Osteoblast (primary cell): ENCODE data around the gene SMPD3. TPM values are rescaled to one million over a fixed set of nuclear protein-coding genes. Genes with fewer than 3 reads are reported as not detected.

Experiments
- DNase-seq: peaks from one replicate; pipeline ENCODE4 v3.0.0; 2011; ENCODE audit warnings: low spot score, mixed read lengths; ENCODE audit not compliant: insufficient read length; ENCODE audit errors: missing footprints
- H2AFZ ChIP-seq: 2 replicates; pipeline ENCODE4 v1.6.0; 2011; ENCODE audit warnings: mild to moderate bottlenecking, low read length
- H3K27ac ChIP-seq: 2 replicates; pipeline ENCODE4 v1.5.1; 2011; ENCODE audit warnings: mild to moderate bottlenecking, low read depth, low read length, moderate library complexity
- H3K27me3 ChIP-seq: 2 replicates; pipeline ENCODE4 v1.6.0; 2012; ENCODE audit warnings: mild to moderate bottlenecking, control low read depth, inconsistent platforms, low read length, moderate library complexity; ENCODE audit not compliant: insufficient read depth
- H3K36me3 ChIP-seq: 2 replicates; pipeline ENCODE4 v1.5.1; 2011; ENCODE audit warnings: mild to moderate bottlenecking, low read length, control low read depth, moderate library complexity; ENCODE audit not compliant: insufficient read depth
- H3K4me1 ChIP-seq: 2 replicates; pipeline ENCODE4 v1.5.1; 2011; ENCODE audit warnings: mild to moderate bottlenecking, low read length, control low read depth, moderate library complexity; ENCODE audit not compliant: insufficient read depth
- H3K4me2 ChIP-seq: 2 replicates; pipeline ENCODE4 v1.6.0; 2011; ENCODE audit warnings: mild to moderate bottlenecking, low read length; ENCODE audit not compliant: insufficient read depth
- H3K4me3 ChIP-seq: fragments of 200-600 bp; sonication (generic); 3 replicates; pipeline ENCODE4 v1.5.1; 2012; ENCODE audit warnings: mild to moderate bottlenecking, low read length, inconsistent platforms; ENCODE audit not compliant: insufficient read depth
- H3K79me2 ChIP-seq: 2 replicates; pipeline ENCODE4 v1.6.0; 2012; ENCODE audit warnings: mild to moderate bottlenecking, low read length, control low read depth, inconsistent platforms; ENCODE audit not compliant: insufficient read depth
- H3K9me3 ChIP-seq: 2 replicates; pipeline ENCODE4 v1.5.1; 2011; ENCODE audit warnings: low read depth, low read length, control low read depth
- H4K20me1 ChIP-seq: 2 replicates; pipeline ENCODE4 v1.6.0; 2012; ENCODE audit warnings: mild to moderate bottlenecking, low read length, control low read depth; ENCODE audit not compliant: insufficient read depth
- CTCF ChIP-seq: IDR thresholded peaks from 2 replicates; pipeline ENCODE4 v1.5.1; 2011; ENCODE audit warnings: mild to moderate bottlenecking, low read depth, low read length, moderate library complexity; ENCODE audit errors: extremely low read depth
- total RNA-seq: library from RNA; depleted of rRNA; stranded (reverse); fragments of >200 nt; gene quantifications from 2 replicates; pipeline ENCODE4 v1.2.3, GENCODE V29; 2012

Gene SMPD3
- total RNA-seq, 1 donor = 0.72 TPM

GRCh38 chr16:68422396-68422960 is 25.8 kb downstream of the SMPD3 start:
- Histone ChIP-seq H3K36me3 (no peaks in the 10 kb centered on the region), H2AFZ (no peak overlapping the region), H4K20me1 (no peaks in the 10 kb centered on the region), H3K27me3 (peaks cover 9% of the 10 kb centered on the region), H3K4me3 (no peak overlapping the region), H3K27ac (no peak overlapping the region), H3K9me3 (no peaks in the 10 kb centered on the region), H3K4me1 (peaks cover 3% of the 10 kb centered on the region), H3K4me2 (no peak overlapping the region), H3K79me2 (no peaks in the 10 kb centered on the region)
- no peak for DNase-seq
- TF ChIP-seq CTCF = no peak

- no peak overlapping the region for H3K4me2 ChIP-seq
- H3K36me3 ChIP-seq = no peaks in the 10 kb centered on the region
- H3K4me1 ChIP-seq = no peaks in the 10 kb centered on the region
- TF ChIP-seq CTCF = no peak
- H3K9me3 ChIP-seq = no peaks in the 10 kb centered on the region
- H3K79me2 ChIP-seq = no peaks in the 10 kb centered on the region
- no peaks in the 10 kb centered on the region for H4K20me1 ChIP-seq
- H3K27me3 ChIP-seq = peaks cover 19% of the 10 kb centered on the region
- DNase-seq = no peak
- no peak overlapping the region for H2AFZ ChIP-seq
- H3K4me3 ChIP-seq = no peak overlapping the region
- no peak overlapping the region for H3K27ac ChIP-seq
These were observed 27.2 kb downstream of the SMPD3 start for GRCh38 chr16:68421076-68421475.

GRCh38 chr16:68420366-68420942 is 27.9 kb downstream of the SMPD3 start:
- Histone ChIP-seq H3K4me1 (no peaks in the 10 kb centered on the region), H2AFZ (no peak overlapping the region), H3K4me3 (no peak overlapping the region), H3K36me3 (no peaks in the 10 kb centered on the region), H3K27ac (no peak overlapping the region), H3K4me2 (no peak overlapping the region), H3K27me3 (peaks cover 19% of the 10 kb centered on the region), H3K79me2 (no peaks in the 10 kb centered on the region), H3K9me3 (no peaks in the 10 kb centered on the region), H4K20me1 (no peaks in the 10 kb centered on the region)
- no peak for DNase-seq
- TF ChIP-seq CTCF = no peak

- Histone ChIP-seq H3K4me1 (peaks cover 9% of the 10 kb centered on the region), H3K36me3 (no peaks in the 10 kb centered on the region), H3K9me3 (no peaks in the 10 kb centered on the region), H3K27ac (no peak overlapping the region), H3K79me2 (no peaks in the 10 kb centered on the region), H4K20me1 (no peaks in the 10 kb centered on the region), H3K4me3 (no peak overlapping the region), H3K27me3 (peaks cover 16% of the 10 kb centered on the region), H2AFZ (no peak overlapping the region), H3K4me2 (no peak overlapping the region)
- no peak for DNase-seq
- no peak for TF ChIP-seq CTCF
These were observed 30.5 kb downstream of the SMPD3 start for GRCh38 chr16:68417711-68418301.
